Amniotic epithelial cell (primary cell): ENCODE data around the gene PTPRE.

Experiments used
- DNase-seq: peaks from one replicate; pipeline ENCODE4 v3.0.0-alpha.2; 2010; ENCODE audit warnings: low read depth

PTPRE gene

GRCh38 chr10:128046156-128046952 lies 139.5 kb downstream of the PTPRE start:
- DNase-seq: no peak

GRCh38 chr10:128046953-128047290 lies 140.0 kb downstream of the PTPRE start:
- no peak for DNase-seq

GRCh38 chr10:128047351-128047750 lies 140.4 kb downstream of the PTPRE start:
- DNase-seq: peak; percentile 86

- DNase-seq: peak; percentile 72
These were observed 141.3 kb downstream of the PTPRE start for GRCh38 chr10:128047991-128048818.

- DNase-seq: no peak
These were observed 141.9 kb downstream of the PTPRE start for GRCh38 chr10:128048819-128049210.

GRCh38 chr10:128049226-128050120 lies 142.6 kb downstream of the PTPRE start:
- DNase-seq: no peak

GRCh38 chr10:128050121-128050516 lies 143.2 kb downstream of the PTPRE start:
- DNase-seq: no peak

- DNase-seq: no peak
These were observed 144.0 kb downstream of the PTPRE start for GRCh38 chr10:128050936-128051335.

GRCh38 chr10:128051548-128051947 lies 144.6 kb downstream of the PTPRE start:
- DNase-seq: no peak

- no peak for DNase-seq
These were observed 145.8 kb downstream of the PTPRE start for GRCh38 chr10:128052696-128053095.

- no peak for DNase-seq
These were observed 146.5 kb downstream of the PTPRE start for GRCh38 chr10:128053356-128053755.

GRCh38 chr10:128054163-128054970 lies 147.5 kb downstream of the PTPRE start:
- no peak for DNase-seq

GRCh38 chr10:128055061-128055868 lies 148.4 kb downstream of the PTPRE start:
- DNase-seq: no peak

- DNase-seq: no peak
These were observed 149.6 kb downstream of the PTPRE start for GRCh38 chr10:128056303-128057050.

- no peak for DNase-seq
These were observed 151.3 kb downstream of the PTPRE start for GRCh38 chr10:128058106-128058749.

GRCh38 chr10:128058750-128059134 lies 151.8 kb downstream of the PTPRE start:
- no peak for DNase-seq

GRCh38 chr10:128059266-128059981 lies 152.5 kb downstream of the PTPRE start:
- no peak for DNase-seq

GRCh38 chr10:128059982-128060293 lies 153.0 kb downstream of the PTPRE start:
- no peak for DNase-seq
